22Rv1 (cell line): ENCODE measurements around the gene CNOT1.

Experiments used
- ZFX ChIP-seq: fragments of 450-650 bp; IDR thresholded peaks from 2 replicates; pipeline ENCODE4 v1.6.1; 2017; ENCODE audit warnings: antibody characterized with exemption, borderline replicate concordance
- TF ChIP-seq, protein P1 (sequence below): fragments of 450-650 bp; IDR thresholded peaks from 2 replicates; pipeline ENCODE4 v1.5.1; 2017; ENCODE audit warnings: mild to moderate bottlenecking

DNA sequence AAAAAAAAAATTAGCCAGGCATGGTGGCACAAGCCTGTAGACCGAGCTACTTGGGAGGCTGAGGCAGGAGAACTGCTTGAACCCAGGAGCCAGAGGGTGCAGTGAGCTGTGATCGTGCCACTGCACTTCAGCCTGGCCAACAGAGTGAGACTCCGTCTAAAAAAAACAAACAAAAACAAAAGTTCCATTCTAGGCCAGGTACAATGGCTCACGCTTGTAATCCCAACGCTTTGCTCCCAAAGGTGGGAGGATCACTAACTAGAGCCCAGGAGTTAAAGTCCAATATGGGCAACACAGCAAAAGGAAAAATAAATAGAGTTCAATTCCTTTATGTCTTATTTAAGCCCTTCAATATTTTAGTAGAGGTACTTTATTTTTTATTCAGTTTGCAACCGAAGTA, 47.5 kb downstream of the CNOT1 start:
- TF ChIP-seq, protein P1, sequence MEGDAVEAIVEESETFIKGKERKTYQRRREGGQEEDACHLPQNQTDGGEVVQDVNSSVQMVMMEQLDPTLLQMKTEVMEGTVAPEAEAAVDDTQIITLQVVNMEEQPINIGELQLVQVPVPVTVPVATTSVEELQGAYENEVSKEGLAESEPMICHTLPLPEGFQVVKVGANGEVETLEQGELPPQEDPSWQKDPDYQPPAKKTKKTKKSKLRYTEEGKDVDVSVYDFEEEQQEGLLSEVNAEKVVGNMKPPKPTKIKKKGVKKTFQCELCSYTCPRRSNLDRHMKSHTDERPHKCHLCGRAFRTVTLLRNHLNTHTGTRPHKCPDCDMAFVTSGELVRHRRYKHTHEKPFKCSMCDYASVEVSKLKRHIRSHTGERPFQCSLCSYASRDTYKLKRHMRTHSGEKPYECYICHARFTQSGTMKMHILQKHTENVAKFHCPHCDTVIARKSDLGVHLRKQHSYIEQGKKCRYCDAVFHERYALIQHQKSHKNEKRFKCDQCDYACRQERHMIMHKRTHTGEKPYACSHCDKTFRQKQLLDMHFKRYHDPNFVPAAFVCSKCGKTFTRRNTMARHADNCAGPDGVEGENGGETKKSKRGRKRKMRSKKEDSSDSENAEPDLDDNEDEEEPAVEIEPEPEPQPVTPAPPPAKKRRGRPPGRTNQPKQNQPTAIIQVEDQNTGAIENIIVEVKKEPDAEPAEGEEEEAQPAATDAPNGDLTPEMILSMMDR: no peak
- no peak for TF ChIP-seq ZFX
